DMS79 (cell line): ENCODE measurements around the gene LRRC71.
A peak's percentile ranks its signal among the peaks of the same experiment; 100 is the strongest.

ENCODE experiments used
- DNase-seq: peaks from one replicate; lab custom pipeline; 2025; lab: John Stamatoyannopoulos, UW

LRRC71 gene

DNA sequence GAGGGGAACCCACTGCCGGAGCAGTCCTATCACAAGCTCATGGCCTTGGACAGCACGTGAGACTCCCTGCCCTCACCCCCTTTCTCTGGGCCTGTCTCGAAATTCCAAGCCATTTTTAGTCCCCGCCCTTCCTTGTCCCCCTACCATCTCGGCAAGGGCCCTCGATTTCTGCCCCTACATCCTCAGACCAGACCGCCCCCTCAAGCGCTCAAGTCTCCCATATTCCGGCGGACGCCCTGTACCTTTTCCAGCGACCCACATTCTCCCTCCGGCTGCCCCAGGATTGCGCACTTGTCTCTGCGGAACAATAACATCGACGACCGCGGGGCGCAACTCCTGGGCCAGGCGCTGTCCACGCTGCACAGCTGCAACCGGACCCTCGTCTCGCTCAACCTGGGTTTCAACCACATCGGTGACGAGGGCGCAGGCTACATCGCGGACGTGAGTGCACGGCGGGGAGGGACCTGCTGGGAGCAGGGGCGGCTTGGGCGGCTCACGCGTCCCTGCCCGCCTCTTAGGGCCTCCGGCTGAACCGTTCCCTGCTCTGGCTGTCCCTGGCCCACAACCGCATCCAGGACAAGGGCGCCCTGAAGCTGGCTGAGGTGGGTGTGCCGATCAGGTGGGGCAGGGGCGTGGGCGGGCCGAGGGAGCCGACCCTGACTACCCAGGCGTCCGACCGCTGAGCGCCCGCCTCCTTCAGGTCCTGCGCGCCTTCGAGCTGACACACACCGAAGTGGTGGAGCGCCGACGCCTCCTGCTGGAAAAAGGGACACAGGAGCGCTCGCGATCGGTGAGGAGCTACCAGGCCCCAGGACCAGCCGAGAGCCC is 7.0 kb downstream of the LRRC71 start:
- peak; percentile 86 for DNase-seq

DNA sequence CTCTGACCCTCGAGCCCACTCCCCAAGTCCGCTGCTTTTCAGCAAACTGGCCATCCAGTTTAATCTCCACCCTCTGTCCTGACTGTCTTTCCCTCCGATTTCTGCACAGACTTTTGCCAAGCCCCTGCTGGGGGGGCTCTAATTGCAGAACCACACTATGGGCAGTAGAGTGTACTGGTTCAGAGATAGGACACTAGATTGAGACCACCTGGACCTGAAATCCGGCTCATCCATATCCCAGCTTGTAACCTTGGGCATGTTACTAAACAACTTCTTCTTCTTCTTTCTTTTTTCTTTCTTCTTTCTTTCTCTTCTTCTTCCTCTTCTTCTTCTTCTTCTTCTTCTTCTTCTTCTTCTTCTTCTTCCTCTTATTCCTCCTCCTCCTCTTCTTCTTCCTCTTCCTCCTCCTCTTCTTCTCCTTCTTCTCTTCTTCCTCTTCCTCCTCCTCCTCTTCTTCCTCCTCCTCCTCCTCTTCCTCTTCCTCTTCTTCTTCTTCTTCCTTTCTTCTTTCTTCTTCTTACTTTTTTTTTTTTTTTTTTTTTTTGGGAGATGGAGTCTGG is 7.7 kb downstream of the LRRC71 start:
- no peak for DNase-seq

DNA sequence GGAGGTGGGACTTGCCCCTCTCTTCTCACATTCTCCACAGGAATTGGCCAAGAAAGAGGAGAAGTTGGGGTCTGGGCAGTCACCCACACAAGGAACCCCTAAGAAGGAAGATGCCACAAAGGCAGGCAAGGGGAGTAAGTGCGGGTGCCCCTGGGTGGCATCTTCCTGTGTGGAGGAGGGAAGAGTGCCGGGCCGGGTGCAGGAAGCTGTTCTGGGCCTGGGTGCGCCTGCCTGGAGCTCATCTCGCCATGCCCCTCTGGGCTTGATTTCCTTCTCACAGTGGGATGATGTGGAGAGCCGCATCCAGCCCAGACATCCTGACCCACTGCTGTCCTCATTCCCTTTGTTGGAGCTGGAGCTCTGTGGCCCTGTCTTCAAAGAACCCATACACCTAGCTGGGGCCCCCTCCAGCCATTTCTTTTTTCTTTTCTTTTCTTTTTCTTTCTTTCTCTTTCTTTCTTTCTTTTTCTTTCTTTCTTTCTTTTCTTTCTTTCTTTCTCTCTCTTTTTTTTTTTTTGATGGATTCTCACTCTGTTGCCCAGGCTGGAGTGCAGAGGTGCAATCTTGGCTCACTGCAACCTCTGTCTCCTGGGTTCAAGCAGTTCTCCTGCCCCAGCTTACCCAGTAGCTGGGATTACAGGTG is 9.3 kb downstream of the LRRC71 start:
- DNase-seq, result no peak

DNA sequence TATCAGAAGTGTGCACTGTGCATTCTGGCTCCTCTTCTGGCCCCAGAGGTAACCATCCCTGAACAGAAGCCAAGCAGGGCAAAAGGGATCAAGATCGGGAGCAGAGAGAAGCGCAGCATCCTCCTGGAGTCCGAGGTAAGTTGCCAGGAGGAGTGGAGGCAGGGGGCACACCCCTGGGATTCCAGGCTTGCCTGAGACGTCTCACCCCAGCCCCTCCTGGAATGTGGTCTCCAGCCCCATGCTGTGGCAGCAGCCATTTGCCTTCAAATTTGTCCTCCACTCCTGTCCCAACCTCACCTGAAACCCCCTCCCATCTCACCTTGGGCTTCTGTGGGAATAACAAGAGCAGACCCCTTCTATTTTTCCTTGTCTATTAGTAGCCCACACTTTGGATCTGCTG is 10.1 kb downstream of the LRRC71 start:
- no peak for DNase-seq

DNA sequence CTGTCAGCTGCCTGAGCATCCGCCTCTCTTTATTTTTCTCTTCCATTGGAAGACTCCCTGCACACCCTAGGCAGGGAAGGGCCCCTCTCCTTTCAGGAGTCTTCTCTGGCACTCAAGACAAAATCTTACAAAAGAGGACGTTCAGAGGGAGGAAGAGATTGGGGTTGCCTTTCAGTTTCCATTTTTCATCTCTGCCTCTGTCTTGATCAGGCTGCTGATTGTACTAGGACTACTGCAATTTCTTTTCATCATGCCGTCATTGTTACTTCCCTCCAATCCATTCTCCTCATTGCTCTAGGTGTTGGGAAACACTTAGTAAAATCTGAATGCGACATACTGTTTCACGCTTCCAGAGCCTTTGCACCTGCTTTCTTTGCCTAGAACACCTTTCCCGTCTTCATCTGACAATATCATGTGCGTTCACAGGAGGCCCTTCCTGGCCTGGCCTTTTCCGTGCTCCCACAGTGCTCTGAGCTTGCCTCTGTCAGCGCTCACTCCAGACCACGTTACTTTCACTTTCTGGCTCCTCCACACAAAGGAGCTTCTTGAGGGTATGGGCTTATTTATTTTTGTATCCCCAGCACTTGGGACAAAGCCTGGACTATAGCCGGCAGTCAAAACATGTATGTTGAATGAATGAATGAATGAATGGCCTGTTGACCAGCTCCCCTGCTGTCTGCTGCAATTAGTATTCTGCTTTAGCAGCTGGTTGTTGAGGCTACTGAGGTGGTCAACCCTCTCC is 10.9 kb downstream of the LRRC71 start:
- no peak for DNase-seq

DNA sequence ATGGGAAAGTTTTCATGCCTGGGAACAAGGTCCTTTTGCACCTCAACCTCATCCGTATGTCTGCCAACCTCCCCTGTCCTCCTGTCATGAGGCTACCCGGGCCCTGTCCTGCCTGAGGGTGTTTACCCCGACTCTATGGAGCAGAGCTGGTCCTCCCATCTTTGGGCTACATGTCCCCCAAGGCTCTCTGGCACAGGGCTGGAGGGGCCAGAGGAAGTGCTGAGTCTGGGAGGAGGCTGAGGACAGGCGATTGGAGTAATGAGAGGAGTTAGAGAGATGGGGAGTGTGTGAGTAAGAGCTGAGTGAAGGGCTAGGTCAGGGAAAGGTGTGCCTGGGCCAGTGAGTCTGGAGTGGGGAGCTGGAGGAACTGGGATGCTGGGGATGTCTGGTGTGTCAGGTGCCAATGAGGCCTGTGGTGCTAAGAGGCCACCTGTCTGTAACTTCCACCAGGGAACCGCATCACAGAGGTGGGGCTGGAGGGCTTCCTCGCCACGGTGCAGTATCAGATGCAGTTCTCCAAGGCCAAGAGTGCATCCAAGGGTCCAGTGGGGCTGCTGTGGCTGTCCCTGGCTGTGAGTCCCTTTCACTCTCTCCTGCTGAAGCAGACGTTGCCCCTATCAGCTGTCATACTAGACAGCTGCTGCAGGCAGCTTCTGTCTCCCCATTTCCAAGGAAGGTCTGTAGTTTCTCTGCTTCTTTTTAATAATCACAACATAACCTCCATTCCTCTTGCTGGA is 11.7 kb downstream of the LRRC71 start:
- no peak for DNase-seq

DNA sequence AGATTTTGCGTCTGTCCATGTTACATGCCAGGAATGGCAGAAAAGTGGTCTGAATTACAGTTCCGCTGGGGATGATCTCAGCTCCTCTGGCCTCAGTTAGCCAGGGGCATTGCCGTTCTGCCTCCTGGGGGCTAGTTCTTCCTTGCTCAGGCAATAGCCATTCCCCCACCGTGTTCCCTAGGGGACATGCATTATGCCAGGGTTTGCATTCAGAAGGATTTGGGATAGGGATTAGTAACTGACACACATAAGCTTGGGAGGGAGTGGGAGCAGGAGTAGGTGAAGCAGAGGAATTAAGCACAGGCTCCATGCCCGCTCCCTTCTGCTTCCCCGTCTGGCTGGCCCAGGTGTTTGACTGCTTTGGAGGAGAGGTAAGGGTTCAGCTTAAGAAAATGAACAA is 12.7 kb downstream of the LRRC71 start:
- no peak for DNase-seq

DNA sequence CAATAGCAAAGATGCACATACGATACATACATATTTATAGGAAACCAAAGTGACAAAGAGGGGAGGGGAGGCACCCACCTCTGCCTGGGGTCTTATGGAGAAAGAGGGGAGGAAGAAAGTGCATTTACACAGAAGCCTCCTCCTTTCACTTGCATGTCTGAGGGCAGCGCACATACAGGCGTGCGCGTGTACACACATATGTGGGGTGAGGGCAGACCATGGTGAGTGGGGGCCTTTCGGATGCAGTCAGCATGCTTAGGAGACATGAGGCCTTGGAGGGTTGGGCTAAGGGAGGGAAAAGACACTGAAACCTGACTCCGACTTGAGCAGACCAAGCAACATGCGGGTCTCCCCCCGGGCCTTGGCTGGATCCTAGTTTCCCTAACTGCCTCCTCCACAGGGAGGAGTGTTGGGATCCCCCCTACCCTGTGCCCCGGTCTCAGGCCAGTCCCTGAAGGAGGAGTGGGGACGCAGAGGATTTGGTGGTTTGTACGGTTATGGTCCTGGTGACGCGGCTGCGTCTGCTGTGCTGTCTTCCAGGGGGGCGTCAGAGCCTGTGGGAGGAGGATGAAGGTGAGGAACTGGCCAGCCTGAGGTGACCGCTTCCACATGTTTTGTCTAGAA is 15.2 kb downstream of the LRRC71 start:
- no peak for DNase-seq

DNA sequence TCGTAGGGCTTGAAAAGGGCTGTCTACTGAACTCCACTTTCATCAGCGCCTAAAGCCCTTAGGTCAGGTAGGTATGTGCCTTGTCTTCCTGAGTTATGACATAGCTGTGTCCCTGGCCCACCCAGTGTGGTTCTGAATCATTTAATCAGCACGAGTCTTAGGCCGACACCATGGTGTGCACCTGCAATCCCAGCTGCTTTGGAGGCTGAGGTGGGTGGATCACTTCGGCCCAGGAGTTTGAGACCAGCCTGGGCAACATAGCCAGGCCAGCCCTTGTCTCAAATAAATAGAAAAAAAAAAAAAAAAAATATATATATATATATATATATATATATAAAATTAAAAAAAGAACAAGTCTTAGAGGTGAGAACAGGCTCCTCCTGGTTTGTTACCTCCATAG is 15.8 kb downstream of the LRRC71 start:
- DNase-seq, result no peak

DNA sequence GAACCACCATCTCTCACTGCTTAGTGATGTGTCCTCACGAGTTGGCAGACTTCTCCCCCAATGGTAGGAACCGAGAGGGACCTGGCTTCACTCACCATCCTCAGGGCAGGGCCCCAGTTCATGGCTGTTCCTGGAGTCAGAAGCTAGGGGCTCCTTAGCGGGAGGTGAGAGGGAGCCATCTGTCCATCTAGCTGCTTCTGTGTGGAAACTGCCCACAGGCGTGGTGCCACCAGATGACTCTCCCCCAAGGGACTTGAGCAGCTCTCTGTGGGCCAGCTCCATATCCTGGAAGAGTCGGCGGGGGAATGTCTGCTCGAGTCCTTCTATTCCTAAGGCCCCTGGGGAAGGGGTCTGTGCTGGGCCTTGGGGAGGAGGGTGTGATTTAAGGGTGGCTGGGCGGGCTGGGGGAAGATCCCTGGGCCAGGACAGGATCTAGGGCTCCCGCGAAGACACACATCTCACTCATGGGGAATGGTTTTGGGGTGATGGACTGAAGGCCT is 16.3 kb downstream of the LRRC71 start:
- no peak for DNase-seq

DNA sequence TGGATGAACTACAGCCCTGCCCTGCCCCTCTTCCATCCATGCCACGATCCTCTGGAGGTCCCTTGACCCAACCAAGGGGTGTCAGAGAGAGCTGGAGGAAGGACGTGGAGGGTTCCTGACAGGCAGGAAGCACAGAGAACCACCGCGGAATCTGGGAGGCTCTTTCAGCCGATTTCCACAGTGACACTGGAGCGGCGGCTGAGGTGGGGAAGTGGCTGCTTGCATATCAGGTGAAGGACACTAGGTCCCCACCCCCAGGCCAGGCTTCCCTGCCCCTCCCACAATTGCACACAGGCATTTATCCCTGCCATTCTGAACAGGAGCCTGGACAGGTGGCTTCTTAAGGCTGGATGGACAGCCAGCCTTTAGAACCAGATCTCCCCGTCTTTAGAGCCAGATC is 17.5 kb downstream of the LRRC71 start:
- no peak for DNase-seq

DNA sequence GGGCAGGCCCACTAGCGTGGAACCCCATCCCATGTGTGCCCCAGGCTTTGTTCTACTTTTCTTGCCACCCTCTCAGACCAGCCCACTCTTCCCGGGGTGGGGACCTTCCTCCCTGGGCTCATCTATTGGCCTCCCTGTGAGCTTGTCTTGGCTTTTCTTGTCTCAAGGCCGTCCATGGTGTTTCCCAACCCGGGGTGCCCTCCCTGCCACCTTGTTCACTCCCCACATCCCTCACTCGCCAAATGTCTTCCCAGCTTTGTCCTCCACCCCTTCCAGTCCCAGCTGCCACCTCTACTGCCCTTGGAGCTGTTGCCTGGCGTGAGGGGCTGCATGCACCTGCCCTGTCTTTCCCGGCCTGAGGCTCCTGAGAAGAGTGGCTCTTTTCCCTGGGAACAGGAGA is 18.4 kb downstream of the LRRC71 start:
- no peak for DNase-seq

DNA sequence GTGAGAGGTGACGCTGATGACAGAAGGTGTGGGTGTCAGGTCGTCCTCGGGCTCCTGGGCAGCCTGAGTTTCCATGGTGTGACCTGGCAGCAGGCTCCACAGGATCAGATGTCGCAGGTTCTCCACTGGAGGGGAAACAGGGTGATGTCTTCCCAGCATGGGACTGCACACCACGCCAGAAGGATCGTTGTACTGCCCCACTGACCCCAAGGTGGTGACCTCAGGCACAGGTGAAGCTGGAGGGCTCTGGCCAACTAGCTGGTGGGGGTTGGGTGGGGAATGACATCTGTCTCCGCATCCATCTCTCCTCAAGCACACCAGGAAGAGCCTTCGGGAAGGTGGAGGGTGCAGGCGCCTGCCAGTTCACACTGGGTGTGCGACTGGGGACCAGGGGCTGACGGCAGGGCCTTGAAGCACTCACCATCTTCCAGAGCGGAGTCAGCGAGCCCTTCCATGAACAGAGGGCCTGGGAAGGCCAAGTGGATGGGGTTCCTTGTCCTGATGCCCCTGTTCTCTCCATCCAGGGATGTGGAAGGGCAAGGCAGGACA is 19.4 kb downstream of the LRRC71 start:
- DNase-seq, result no peak

DNA sequence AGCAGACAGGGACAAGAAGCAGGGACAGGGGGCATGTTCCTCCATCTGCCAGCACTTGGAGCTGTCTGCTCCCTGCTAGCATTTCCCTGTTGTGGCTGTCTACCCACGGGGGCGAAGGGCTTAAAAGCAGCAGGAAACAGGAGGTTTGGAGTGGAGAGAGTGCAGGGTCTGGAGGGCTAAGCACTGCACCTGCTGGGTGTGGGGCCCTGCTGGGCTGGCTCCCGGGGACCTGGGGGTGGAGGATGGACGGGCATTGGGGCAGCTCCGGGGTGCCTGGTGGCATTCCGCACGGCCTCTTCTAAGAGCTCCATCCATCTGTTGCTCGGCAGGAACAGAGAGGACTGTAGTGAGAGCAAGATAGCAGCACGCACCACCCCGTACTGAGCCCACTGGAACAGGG is 21.2 kb downstream of the LRRC71 start:
- no peak for DNase-seq

DNA sequence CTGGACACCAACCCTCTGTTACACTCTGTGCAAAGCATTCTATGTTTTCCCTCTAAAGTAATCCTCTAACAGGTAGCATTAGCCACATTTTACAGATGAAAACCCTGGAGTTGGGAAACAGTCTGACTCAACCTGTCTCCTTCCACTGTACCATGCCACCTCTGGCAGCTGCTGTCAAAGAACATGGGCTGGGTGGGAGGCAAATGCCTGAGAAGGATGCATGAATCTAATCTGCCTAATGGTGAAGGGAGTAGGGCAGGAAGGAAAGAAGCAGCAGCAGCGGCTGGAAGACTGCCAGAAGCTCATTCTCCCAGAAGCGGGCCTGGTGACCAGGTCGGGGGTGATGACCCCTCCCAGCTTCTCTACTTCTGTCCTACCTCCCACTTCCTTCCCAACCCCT is 21.7 kb downstream of the LRRC71 start:
- no peak for DNase-seq

DNA sequence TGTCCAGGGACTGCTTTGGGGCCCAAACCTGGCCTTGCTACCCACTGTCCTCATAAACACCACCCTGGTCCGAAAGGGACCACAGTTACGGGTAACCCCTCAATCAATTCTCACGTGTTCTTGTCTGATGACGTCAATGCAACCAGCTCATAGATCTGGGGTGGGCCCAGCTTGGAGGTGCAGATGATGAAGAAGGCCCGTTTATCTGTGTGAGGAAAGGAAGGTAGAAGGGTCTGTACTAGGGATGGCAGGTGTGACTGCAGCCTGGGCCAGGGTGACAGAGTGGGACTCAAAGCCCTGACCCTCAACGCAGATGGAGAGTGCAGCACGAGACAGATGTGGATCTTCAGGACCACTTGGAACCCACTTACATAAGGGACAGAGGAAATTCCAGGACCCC is 22.1 kb downstream of the LRRC71 start:
- DNase-seq, result no peak

DNA sequence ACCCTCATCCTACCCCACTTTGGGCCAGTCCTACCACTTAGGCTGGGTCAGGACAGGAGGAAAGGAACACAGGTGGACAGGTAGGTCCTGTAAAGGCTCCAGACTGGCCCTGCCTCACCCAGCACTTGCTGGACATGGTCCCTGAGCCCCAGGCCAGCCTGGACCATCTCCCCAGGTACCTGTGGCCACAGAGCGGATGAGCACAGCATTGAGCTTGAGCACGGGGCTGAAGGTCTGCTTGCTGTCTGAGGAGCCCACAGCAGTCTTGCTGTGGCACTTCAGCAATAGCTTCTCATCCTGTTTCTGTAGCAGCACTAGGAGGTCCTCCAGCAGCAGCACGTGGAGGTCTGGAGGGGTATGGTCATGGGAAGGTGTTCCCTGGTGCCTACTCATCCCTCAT is 23.3 kb downstream of the LRRC71 start:
- no peak for DNase-seq

DNA sequence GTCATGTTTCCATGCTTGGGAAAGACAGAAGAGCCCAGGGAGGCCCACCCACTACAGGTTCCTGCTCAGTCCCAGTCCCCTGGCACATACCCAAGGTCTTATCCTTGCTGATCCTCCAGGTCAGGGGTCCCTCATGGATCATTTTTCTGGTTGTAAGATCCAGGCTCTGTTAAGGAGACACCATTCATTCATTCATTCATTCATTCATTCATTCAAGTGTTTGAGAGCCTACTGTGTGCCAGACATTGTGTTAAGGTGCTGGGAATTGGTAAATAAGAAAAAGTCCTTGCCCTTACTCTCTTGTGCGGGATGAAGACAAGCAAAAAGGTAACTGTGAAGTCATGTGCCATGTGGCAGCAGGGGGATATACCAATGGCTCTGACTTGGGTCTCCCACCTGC is 23.8 kb downstream of the LRRC71 start:
- no peak for DNase-seq

DNA sequence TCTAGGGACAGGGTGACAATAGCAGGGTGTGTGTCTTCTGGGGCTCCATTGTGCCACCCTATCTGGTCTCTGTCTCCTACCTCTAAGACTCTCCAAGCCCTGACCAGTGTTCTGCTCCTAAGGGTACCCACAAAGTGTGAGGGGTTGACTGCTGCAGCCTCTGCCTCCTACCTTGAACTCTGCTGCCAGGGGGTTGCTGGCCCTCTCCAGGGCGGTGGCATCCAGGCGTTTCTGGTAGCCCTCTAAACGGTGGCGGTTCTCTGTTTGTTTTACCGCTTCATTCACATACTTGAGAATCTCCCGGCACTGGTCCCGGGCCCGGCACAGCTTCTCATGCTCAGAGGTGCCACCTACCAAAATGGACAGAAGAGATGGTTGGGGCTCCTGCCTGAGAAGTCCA is 24.4 kb downstream of the LRRC71 start:
- DNase-seq, result no peak

DNA sequence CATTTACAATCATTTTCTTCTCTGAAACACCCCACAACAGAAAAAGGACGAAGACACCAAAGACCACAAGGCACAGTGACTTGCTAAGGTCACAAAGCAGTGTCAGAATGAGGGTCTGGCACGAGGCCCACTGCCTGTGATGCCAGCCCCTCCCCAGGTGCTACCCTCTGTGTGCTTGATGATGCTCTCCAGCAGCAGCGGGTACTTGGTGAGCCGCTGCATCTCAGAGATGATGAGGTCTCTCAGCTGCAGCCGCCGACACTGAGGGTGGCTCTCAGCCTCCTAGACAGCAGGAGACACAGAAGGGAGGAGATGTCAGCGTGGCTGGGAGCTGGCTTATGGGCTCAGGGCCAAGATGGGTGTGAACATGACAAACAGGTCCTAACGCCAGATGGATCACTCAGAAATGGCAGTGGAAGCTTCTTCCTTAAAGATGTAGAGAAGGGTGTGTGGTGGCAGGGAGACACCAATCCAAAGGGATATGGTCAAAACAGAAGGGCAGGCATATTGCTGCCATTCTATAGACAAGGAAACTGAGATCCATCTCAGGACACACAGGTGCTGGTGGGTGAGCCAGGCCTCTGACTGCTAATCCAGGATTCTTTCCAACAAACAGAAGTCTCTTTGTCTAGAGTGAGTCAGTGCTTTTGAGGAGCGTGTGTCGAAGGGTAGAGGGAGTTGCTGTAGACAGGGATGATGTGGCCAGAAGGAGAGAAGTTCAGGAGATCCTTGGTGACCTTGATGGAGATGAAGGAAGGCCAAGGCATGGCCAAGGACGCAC is 25.6 kb downstream of the LRRC71 start:
- no peak for DNase-seq
